ENCODE results near the gene CTNNA3.

DNA sequence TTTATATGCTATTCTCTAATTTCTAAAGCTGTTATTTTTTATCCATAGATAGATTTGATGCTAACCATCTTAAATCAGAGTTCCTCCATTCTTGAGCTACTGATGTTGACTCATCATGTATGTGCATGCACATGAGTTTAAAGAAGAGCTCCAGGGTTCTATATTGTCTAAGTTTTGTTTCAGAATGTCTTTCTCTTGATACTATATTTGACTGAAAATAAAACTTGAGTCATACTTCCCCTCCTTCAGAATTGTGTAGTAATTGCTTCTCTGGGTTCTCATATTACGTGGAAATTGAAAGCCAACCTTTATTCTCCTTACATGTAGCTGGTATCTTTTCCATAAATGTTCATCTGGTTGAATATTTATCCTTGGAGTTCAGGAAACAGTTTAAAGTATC lies 680.8 kb downstream of the CTNNA3 start:
- no peak for TF ChIP-seq CTCF (IDR thresholded peaks at IDR 0.05; ENCODE audit: low read depth, low read length, poor library complexity, severe bottlenecking)
- no peak for TF ChIP-seq EZH2phosphoT487 (IDR thresholded peaks at IDR 0.05; ENCODE audit: borderline replicate concordance, low read length)

All from DOHH2 (cell line).